COLO668 (cell line): Measurements from ENCODE around the gene CPN1.

ENCODE experiments used
- DNase-seq: peaks from one replicate; lab custom pipeline; 2025; ENCODE audit not compliant: unreplicated experiment; lab: John Stamatoyannopoulos, UW

CPN1 gene

GRCh38 chr10:99999319-100000108 lies 82.2 kb downstream of the CPN1 start:
- no peak for DNase-seq

DNA sequence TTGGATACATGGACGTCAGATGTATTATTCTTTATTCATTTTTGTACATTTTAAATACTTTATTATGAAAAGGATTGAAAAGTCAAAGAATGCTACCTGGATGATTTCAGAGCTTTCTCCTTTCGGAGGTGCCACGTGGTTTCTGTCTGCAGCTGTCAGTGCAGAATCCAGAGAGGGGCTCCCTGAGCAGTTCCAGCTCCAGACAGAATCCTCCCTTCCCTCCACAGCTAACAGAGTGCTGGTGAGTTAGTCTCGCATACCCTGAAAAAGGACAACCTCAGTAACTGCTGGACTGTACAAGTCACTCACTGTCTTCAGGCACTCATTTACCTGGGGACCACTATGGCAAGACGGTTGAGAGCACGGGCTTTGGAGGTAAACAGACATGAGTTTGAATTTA lies 82.8 kb downstream of the CPN1 start:
- DNase-seq, result no peak

DNA sequence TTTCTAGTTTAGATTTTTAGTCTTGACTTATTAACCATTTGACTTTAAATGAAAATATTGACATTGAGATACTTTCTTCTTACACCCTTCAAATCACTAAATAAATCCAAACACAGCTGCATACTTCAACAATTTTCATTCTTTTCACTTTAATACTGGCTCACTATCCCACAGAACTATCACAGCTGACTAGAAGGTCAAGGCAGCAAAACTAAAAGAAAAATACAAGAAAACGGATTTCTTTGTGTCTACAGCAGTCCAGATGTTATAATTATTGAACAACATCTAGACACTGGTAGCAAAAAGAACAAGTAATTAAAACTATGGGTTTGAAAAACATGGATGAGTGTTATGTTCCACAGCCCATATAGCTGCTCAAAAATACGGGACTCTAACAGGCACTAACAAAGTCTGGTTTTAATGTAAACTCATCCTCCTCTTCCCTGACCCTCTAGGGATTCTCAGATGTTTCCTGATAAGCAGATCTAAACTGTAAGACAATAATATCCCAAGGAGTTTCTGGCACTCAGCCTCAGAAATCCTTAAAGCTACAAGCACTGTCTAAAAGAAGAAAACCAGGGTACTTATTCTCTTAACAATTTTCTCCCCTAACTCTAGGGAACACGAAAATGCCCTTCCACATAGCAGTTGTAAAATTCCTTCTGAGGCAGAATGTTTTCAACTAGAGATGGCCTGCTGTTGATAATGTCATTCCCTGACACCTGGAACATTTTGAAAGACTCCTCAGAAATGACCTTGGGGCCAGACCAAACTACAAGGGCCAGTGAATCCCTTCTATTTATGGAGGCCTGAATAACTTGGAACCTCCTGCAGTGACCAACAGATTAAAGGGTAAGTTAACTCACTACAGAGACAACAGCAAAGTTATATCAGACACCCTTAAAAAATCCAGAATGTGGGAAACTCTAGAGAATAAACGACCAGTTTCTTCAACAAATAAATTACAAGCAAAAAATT lies 84.7 kb downstream of the CPN1 start:
- DNase-seq, result no peak

DNA sequence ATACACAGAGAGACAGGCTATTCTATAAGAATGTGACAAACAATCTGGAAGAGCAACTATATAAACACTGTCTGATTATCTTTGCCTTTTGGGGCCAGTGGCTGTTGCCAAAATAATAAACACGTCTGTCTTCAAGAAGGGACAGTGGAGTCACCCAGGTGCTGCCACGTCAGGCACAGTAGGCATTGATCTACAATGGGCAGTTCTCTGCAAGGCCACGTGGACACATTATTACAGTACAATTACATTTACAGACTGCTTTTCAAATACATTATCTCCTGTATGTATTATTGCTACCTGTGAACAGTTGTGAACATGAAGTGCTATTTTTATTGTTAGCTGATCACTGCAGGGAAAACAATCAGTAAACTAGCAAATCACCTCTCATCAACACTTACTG lies 86.0 kb downstream of the CPN1 start:
- DNase-seq, result no peak

GRCh38 chr10:99995269-99995668 lies 86.4 kb downstream of the CPN1 start:
- DNase-seq, result no peak

DNA sequence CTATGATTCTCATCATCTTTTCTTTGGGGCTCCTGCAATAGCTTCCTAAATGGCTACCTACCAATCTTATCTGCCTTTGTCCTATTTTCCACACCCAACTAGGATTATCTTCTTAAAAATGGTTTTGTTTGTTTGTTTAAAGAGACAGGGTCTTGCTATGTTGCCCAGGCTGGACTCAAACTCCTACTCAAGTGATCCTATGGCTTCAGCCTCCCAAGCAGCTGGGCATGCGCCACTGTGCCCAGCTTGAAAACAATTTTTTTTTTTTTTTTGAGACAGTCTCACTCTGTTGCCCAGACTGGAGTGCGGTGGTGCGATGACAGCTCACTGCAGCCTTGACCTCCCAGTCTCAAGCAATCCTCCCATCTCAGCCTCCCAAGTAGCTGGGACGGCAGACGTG lies 86.9 kb downstream of the CPN1 start:
- no peak for DNase-seq

GRCh38 chr10:99993701-99994689 lies 87.7 kb downstream of the CPN1 start:
- DNase-seq, result no peak
